Measurements from ENCODE around the gene CYYR1.

DNA sequence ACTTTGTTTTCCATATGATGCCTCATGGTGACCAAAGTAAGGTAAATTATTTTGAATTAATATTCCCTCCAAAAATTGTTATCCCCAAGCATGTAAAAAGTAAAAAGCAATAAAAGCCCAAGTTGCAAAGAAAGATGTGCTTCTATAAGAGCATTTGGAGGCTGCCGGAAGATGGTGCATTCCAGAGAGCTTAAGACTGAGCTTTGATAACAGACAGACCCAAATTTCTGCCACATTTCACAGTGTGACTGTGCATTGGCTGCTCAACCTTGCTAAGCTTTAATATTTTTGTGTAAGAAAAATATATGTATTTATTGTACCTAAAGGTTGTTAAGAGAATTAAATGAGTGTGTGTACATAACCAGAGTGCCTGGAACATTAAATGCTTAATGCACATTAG, 67.9 kb downstream of the CYYR1 start:
- TF ChIP-seq POLR2AphosphoS5 (IDR thresholded peaks at IDR 0.05; ENCODE audit: low read depth, low read length) (no peak), TAF1 (IDR thresholded peaks at IDR 0.05; ENCODE audit: borderline replicate concordance, low read depth, low read length) (no peak), POLR2A (IDR thresholded peaks at IDR 0.05; ENCODE audit: low read depth, low read length) (no peak)

Measured in GM12892 (cell line).